Vagina (tissue), 2 donors: Measurements from ENCODE around the gene XAGE1A.

Source experiments
- POLR2A ChIP-seq, 2 donors: fragments of 450-650 bp; IDR thresholded peaks; one replicate each; pipeline ENCODE4 v1.6.1; 2017; ENCODE audit warnings: antibody characterized with exemption in 2 of 2, mild to moderate bottlenecking in 2 of 2, moderate library complexity in 2 of 2
- POLR2AphosphoS5 ChIP-seq, 2 donors: sonication (generic); formaldehyde crosslinking; IDR thresholded peaks; one replicate each; pipeline ENCODE4 v1.9.0; 2017; ENCODE audit warnings: antibody characterized with exemption in 2 of 2, mild to moderate bottlenecking in 2 of 2, low read depth in 1 of 2; ENCODE audit not compliant: insufficient read depth in 1 of 2
- TF ChIP-seq, protein P1 (sequence below), 3 experiments: fragments of 450-650 bp in 2 of 3; fragments of 200-600 bp in 1 of 3; sonication (generic) in 1 of 3; IDR thresholded peaks; one replicate each; pipeline ENCODE4 v1.5.1; 2017 to 2019; ENCODE audit warnings: antibody characterized with exemption in 3 of 3, mild to moderate bottlenecking in 2 of 3, moderate library complexity in 2 of 3

DNA sequence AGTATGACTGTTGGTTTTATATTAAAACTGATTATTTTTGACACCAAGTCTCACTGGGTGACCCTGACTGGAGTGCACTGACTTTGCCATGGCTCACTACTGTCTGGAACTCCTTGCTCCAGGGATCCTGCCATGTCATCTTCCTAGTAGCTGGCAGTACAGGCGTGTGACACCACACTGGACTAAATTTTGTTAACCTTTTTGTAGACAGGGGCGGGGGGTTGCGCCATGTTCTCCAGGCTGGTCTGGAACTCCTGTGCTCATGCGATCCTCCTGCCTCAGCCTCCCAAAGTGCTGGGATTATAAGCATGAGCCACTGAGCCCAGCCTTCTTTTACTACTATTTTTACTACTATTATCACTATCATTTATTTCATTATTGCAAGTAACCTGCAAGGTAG is 8.9 kb downstream of the XAGE1A start:
- TF ChIP-seq, protein P1, sequence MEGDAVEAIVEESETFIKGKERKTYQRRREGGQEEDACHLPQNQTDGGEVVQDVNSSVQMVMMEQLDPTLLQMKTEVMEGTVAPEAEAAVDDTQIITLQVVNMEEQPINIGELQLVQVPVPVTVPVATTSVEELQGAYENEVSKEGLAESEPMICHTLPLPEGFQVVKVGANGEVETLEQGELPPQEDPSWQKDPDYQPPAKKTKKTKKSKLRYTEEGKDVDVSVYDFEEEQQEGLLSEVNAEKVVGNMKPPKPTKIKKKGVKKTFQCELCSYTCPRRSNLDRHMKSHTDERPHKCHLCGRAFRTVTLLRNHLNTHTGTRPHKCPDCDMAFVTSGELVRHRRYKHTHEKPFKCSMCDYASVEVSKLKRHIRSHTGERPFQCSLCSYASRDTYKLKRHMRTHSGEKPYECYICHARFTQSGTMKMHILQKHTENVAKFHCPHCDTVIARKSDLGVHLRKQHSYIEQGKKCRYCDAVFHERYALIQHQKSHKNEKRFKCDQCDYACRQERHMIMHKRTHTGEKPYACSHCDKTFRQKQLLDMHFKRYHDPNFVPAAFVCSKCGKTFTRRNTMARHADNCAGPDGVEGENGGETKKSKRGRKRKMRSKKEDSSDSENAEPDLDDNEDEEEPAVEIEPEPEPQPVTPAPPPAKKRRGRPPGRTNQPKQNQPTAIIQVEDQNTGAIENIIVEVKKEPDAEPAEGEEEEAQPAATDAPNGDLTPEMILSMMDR (IDR thresholded peaks at IDR 0.05): no peak
- TF ChIP-seq POLR2A (IDR thresholded peaks at IDR 0.05) (no peak), POLR2AphosphoS5 (IDR thresholded peaks at IDR 0.05; ENCODE audit: insufficient read depth in 1 of 2, low read depth in 1 of 2) (no peak)
